22Rv1 (cell line): Measurements from ENCODE around the gene ENDOV.

Source experiments
- CTCF ChIP-seq: fragments of 450-650 bp; IDR thresholded peaks from 2 replicates; pipeline ENCODE4 v1.5.1; 2017; ENCODE audit warnings: mild to moderate bottlenecking
- ZFX ChIP-seq: fragments of 450-650 bp; IDR thresholded peaks from 2 replicates; pipeline ENCODE4 v1.6.1; 2017; ENCODE audit warnings: antibody characterized with exemption, borderline replicate concordance

- TF ChIP-seq CTCF, result no peak
- no peak for TF ChIP-seq ZFX
Observed at GRCh38 chr17:80430446-80431245, 15.7 kb downstream of the ENDOV start.
